Liver (tissue), 9 donors: ENCODE results near the gene MYO5A. TPM values are rescaled to one million over a fixed set of nuclear protein-coding genes. Genes with fewer than 3 reads are reported as not detected.

ENCODE experiments used
- DNase-seq: peaks from one replicate; pipeline ENCODE4 v3.0.0-alpha.2; 2017; ENCODE audit warnings: low spot score
- H3K27ac ChIP-seq, 2 donors: one replicate each; pipeline ENCODE4 v1.7.0; 2013; ENCODE audit warnings: inconsistent platforms in 2 of 2, low read length in 2 of 2, control low read depth in 1 of 2, low read depth in 1 of 2, mild to moderate bottlenecking in 1 of 2
- H3K27me3 ChIP-seq, 4 donors: one replicate each; pipeline versions ENCODE4 v1.6.1 to v1.7.0; 2013; ENCODE audit warnings: low read length in 3 of 4, inconsistent platforms in 1 of 4, mild to moderate bottlenecking in 1 of 4, moderate library complexity in 1 of 4; ENCODE audit not compliant: control insufficient read depth in 4 of 4, insufficient read depth in 4 of 4
- H3K36me3 ChIP-seq, 4 donors: one replicate each; pipeline versions ENCODE4 v1.6.1 to v1.7.0; 2013; ENCODE audit warnings: low read length in 3 of 4, mild to moderate bottlenecking in 3 of 4, low read depth in 1 of 4, moderate library complexity in 1 of 4; ENCODE audit not compliant: control insufficient read depth in 4 of 4, insufficient read depth in 3 of 4
- H3K4me1 ChIP-seq, 4 donors: one replicate each; pipeline versions ENCODE4 v1.6.1 to v1.7.0; 2013; ENCODE audit warnings: low read length in 3 of 4, mild to moderate bottlenecking in 3 of 4, moderate library complexity in 1 of 4; ENCODE audit not compliant: control insufficient read depth in 4 of 4, insufficient read depth in 4 of 4
- H3K4me3 ChIP-seq, 3 donors: one replicate each; pipeline versions ENCODE4 v1.6.1 to v1.7.0; 2013; ENCODE audit warnings: low read length in 3 of 3, control low read depth in 1 of 3, low read depth in 1 of 3, mild to moderate bottlenecking in 1 of 3
- H3K9ac ChIP-seq, 2 donors: one replicate each; pipeline ENCODE4 v1.7.0; 2013; ENCODE audit warnings: low read length in 2 of 2, mild to moderate bottlenecking in 2 of 2, moderate library complexity in 2 of 2, control low read depth in 1 of 2, low read depth in 1 of 2
- H3K9me3 ChIP-seq, 4 donors: one replicate each; pipeline versions ENCODE4 v1.6.1 to v1.7.0; 2013; ENCODE audit warnings: low read length in 3 of 4; ENCODE audit not compliant: control insufficient read depth in 4 of 4
- CTCF ChIP-seq: fragments of 150-350 bp; IDR thresholded peaks from 2 replicates; pipeline ENCODE4 v1.5.1; 2017; ENCODE audit warnings: improper control_type of control experiment, low read depth, low read length; ENCODE audit not compliant: missing input control
- EGR1 ChIP-seq, 2 donors: IDR thresholded peaks; 2 replicates each; pipeline ENCODE4 v1.6.1; 2016 to 2018; ENCODE audit warnings: antibody characterized with exemption in 2 of 2, low read depth in 2 of 2
- FOXA2 ChIP-seq: IDR thresholded peaks from 2 replicates; pipeline ENCODE4 v1.6.1; 2016; ENCODE audit warnings: antibody characterized with exemption
- HNF4A ChIP-seq, 2 donors: conservative IDR thresholded peaks; 2 replicates each; pipeline ENCODE4 v1.6.1; 2016; ENCODE audit warnings: antibody characterized with exemption in 2 of 2, mild to moderate bottlenecking in 2 of 2
- JUND ChIP-seq, 2 donors: IDR thresholded peaks; 2 replicates each; pipeline ENCODE4 v1.6.1; 2016; ENCODE audit warnings: antibody characterized with exemption in 2 of 2
- MAX ChIP-seq: IDR thresholded peaks from 2 replicates; pipeline ENCODE4 v1.6.1; 2016; ENCODE audit warnings: antibody characterized with exemption
- NR2F2 ChIP-seq: IDR thresholded peaks from 2 replicates; pipeline ENCODE4 v1.6.1; 2016; ENCODE audit warnings: antibody characterized with exemption
- REST ChIP-seq: IDR thresholded peaks from 2 replicates; pipeline ENCODE4 v1.6.1; 2016; ENCODE audit warnings: antibody characterized with exemption, mild to moderate bottlenecking
- RXRA ChIP-seq, 2 donors: IDR thresholded peaks; 2 replicates each; pipeline ENCODE4 v1.6.1; 2017 to 2018; ENCODE audit warnings: antibody characterized with exemption in 2 of 2, mild to moderate bottlenecking in 1 of 2
- SP1 ChIP-seq: IDR thresholded peaks from 2 replicates; pipeline ENCODE4 v1.6.1; 2018; ENCODE audit warnings: antibody characterized with exemption, mild to moderate bottlenecking
- TAF1 ChIP-seq: conservative IDR thresholded peaks from 2 replicates; pipeline ENCODE4 v1.6.1; 2016; ENCODE audit warnings: antibody characterized with exemption, mild to moderate bottlenecking
- YY1 ChIP-seq: IDR thresholded peaks from 2 replicates; pipeline ENCODE4 v1.6.1; 2016; ENCODE audit warnings: antibody characterized with exemption, mild to moderate bottlenecking
- ZBTB33 ChIP-seq: IDR thresholded peaks from 2 replicates; pipeline ENCODE4 v1.6.1; 2016; ENCODE audit warnings: antibody characterized with exemption
- WGBS: extraction: QIAGEN DNeasy Blood & Tissue Kit; methylation state at CpG from one replicate; pipeline ENCODE4 v1.1.7; 2013; 5-methylcytosine and 5-hydroxymethylcytosine counted together
- polyA plus RNA-seq, 2 donors: library from polyadenylated mRNA; stranded (reverse) in 1 of 2; unstranded in 1 of 2; fragments of 200-250 nt in 1 of 2; fragments of >200 nt in 1 of 2; fragmentation: Nextera tagmentation in 1 of 2; extraction: Ambion mirVana in 1 of 2; gene quantifications; one replicate each; pipeline versions ENCODE4 v1.2.1 to v1.2.3, GENCODE V29; 2013 to 2015
- total RNA-seq, 2 donors: library from RNA; depleted of rRNA; stranded (reverse); fragments of >200 nt; gene quantifications; one replicate each; pipeline ENCODE4 v1.2.3, GENCODE V29; 2014
- donor health status: healthy.
- donor health status: healthy.
- donor health status: healthy.
- donor health status: healthy.
- donor health status: healthy.

The MYO5A gene
- total and polyA plus RNA-seq, 4 donors, result 1.0 to 7.1 (median 3.0) TPM

GRCh38 chr15:52483707-52484106, 45.0 kb downstream of the MYO5A start:
- DNase-seq, result no peak
- H3K36me3 ChIP-seq, result no peaks in the 10 kb centered on the region
- WGBS, result 69% methylated on average over 3 of the region's 3 CpGs
- H3K9ac ChIP-seq, result no peak overlapping the region
- no peaks in the 10 kb centered on the region for H3K9me3 ChIP-seq
- no peaks in the 10 kb centered on the region for H3K4me1 ChIP-seq
- H3K27ac ChIP-seq, result no peak overlapping the region
- H3K27me3 ChIP-seq, result no peaks in the 10 kb centered on the region
- TF ChIP-seq JUND (IDR thresholded peaks at IDR 0.05) (no peak), YY1 (no peak), TAF1 (no peak), MAX (no peak), RXRA (IDR thresholded peaks at IDR 0.05) (no peak), REST (no peak)
- no peak overlapping the region for H3K4me3 ChIP-seq

GRCh38 chr15:52481915-52482314, 46.8 kb downstream of the MYO5A start:
- H3K4me3 ChIP-seq, result no peak overlapping the region
- H3K9me3 ChIP-seq, result no peaks in the 10 kb centered on the region
- no peak overlapping the region for H3K27ac ChIP-seq
- no peaks in the 10 kb centered on the region for H3K27me3 ChIP-seq
- H3K36me3 ChIP-seq, result no peaks in the 10 kb centered on the region
- TF ChIP-seq FOXA2, result no peak
- no peak for TF ChIP-seq NR2F2
- TF ChIP-seq SP1, result no peak
- TF ChIP-seq ZBTB33, result no peak
- TF ChIP-seq MAX, result no peak
- peak; percentile 19 for TF ChIP-seq YY1
- no peak for TF ChIP-seq HNF4A (conservative IDR thresholded peaks at IDR 0.05)
- no peak for DNase-seq
- H3K9ac ChIP-seq, result no peak overlapping the region
- WGBS, result 62% methylated on average over 3 of the region's 3 CpGs
- H3K4me1 ChIP-seq, result no peaks in the 10 kb centered on the region

- Histone ChIP-seq H3K27me3 (no peaks in the 10 kb centered on the region), H3K9me3 (no peaks in the 10 kb centered on the region), H3K4me1 (no peaks in the 10 kb centered on the region), H3K4me3 (no peak overlapping the region), H3K36me3 (no peaks in the 10 kb centered on the region), H3K27ac (no peak overlapping the region), H3K9ac (no peak overlapping the region)
- DNase-seq, result no peak
- 85% methylated on average over 1 of the region's 1 CpG for WGBS
- TF ChIP-seq EGR1 (IDR thresholded peaks at IDR 0.05; ENCODE audit: low read depth in 2 of 2) (no peak), YY1 (no peak), TAF1 (no peak), MAX (no peak), NR2F2 (no peak), CTCF (no peak), SP1 (no peak), ZBTB33 (no peak)
These were observed 47.7 kb downstream of the MYO5A start for GRCh38 chr15:52480990-52481389.
